Parathyroid adenoma (tissue), 2 donors: ENCODE measurements around the gene DOK6.
"Not testable (repeated sequence)": the region's sequence is repeated elsewhere in the genome, so short reads cannot be mapped to it uniquely, and the experiment has no call there.

Experiments used
- H2AFZ ChIP-seq: fragments of 300-600 bp; sonication (generic); one replicate; pipeline ENCODE4 v1.7.0; 2017; ENCODE audit warnings: antibody characterized with exemption, mild to moderate bottlenecking
- H3K27ac ChIP-seq: fragments of 300-600 bp; sonication (generic); one replicate; pipeline ENCODE4 v1.7.0; 2017
- H3K27me3 ChIP-seq: fragments of 300-600 bp; sonication (generic); one replicate; pipeline ENCODE4 v1.7.0; 2017; ENCODE audit warnings: low read length; ENCODE audit not compliant: control insufficient read depth, insufficient read depth
- H3K36me3 ChIP-seq: fragments of 300-600 bp; sonication (generic); one replicate; pipeline ENCODE4 v1.7.0; 2017; ENCODE audit warnings: low read length; ENCODE audit not compliant: control insufficient read depth, insufficient read depth
- H3K4me1 ChIP-seq: fragments of 300-600 bp; sonication (generic); one replicate; pipeline ENCODE4 v1.7.0; 2017; ENCODE audit warnings: control low read depth
- H3K4me2 ChIP-seq: fragments of 300-600 bp; sonication (generic); one replicate; pipeline ENCODE4 v1.7.0; 2017; ENCODE audit warnings: low read length
- H3K4me3 ChIP-seq: fragments of 300-600 bp; sonication (generic); one replicate; pipeline ENCODE4 v1.7.0; 2017; ENCODE audit warnings: low read depth, low read length
- H3K79me2 ChIP-seq: fragments of 300-600 bp; sonication (generic); one replicate; pipeline ENCODE4 v1.7.0; 2017; ENCODE audit warnings: control low read depth
- H3K9ac ChIP-seq: fragments of 300-600 bp; sonication (generic); one replicate; pipeline ENCODE4 v1.7.0; 2017; ENCODE audit warnings: mild to moderate bottlenecking
- H3K9me3 ChIP-seq: fragments of 300-600 bp; sonication (generic); one replicate; pipeline ENCODE4 v1.7.0; 2017; ENCODE audit warnings: low read length; ENCODE audit not compliant: control insufficient read depth
- CTCF ChIP-seq: fragments of 300-600 bp; sonication (generic); IDR thresholded peaks from one replicate; pipeline ENCODE4 v1.7.0; 2017; ENCODE audit warnings: antibody characterized with exemption, mild to moderate bottlenecking
- donor health status: primary hyperparathyroidism.

The DOK6 gene

GRCh38 chr18:69814861-69815385 lies 414.2 kb downstream of the DOK6 start:
- Histone ChIP-seq H3K27me3 (no peaks in the 10 kb centered on the region), H3K4me2 (no peak overlapping the region), H3K9ac (no peak overlapping the region), H3K9me3 (no peaks in the 10 kb centered on the region), H3K27ac (no peak overlapping the region), H3K36me3 (no peaks in the 10 kb centered on the region), H2AFZ (no peak overlapping the region), H3K4me1 (no peaks in the 10 kb centered on the region), H3K79me2 (no peaks in the 10 kb centered on the region), H3K4me3 (no peak overlapping the region)
- no peak for TF ChIP-seq CTCF

GRCh38 chr18:69817335-69817940 lies 416.8 kb downstream of the DOK6 start:
- TF ChIP-seq CTCF, result no peak
- Histone ChIP-seq H3K9me3 (no peaks in the 10 kb centered on the region), H3K4me2 (no peak overlapping the region), H3K79me2 (no peaks in the 10 kb centered on the region), H3K9ac (no peak overlapping the region), H3K27me3 (no peaks in the 10 kb centered on the region), H2AFZ (no peak overlapping the region), H3K4me1 (no peaks in the 10 kb centered on the region), H3K36me3 (no peaks in the 10 kb centered on the region), H3K4me3 (no peak overlapping the region), H3K27ac (no peak overlapping the region)

- TF ChIP-seq CTCF, result no peak
- H3K4me1 ChIP-seq, result no peaks in the 10 kb centered on the region
These were observed 418.8 kb downstream of the DOK6 start for GRCh38 chr18:69819460-69819859.

GRCh38 chr18:69820538-69820937 lies 419.9 kb downstream of the DOK6 start:
- Histone ChIP-seq H3K4me1 (no peaks in the 10 kb centered on the region), H3K27ac (no peak overlapping the region), H2AFZ (no peak overlapping the region), H3K9me3 (no peaks in the 10 kb centered on the region), H3K36me3 (no peaks in the 10 kb centered on the region), H3K4me3 (no peak overlapping the region), H3K27me3 (no peaks in the 10 kb centered on the region), H3K79me2 (no peaks in the 10 kb centered on the region), H3K4me2 (no peak overlapping the region), H3K9ac (no peak overlapping the region)
- TF ChIP-seq CTCF, result no peak

More at GRCh38 chr18:69819460-69819859, 418.8 kb downstream of the DOK6 start:
- no peaks in the 10 kb centered on the region for H3K79me2 ChIP-seq
- no peak overlapping the region for H3K9ac ChIP-seq
- no peak overlapping the region for H3K4me2 ChIP-seq
- H3K9me3 ChIP-seq, result no peaks in the 10 kb centered on the region
- no peak overlapping the region for H2AFZ ChIP-seq
- no peaks in the 10 kb centered on the region for H3K27me3 ChIP-seq
- H3K27ac ChIP-seq, result no peak overlapping the region
- H3K36me3 ChIP-seq, result no peaks in the 10 kb centered on the region
- no peak overlapping the region for H3K4me3 ChIP-seq

- Histone ChIP-seq H3K9ac (no peak overlapping the region), H3K27ac (no peak overlapping the region), H2AFZ (no peak overlapping the region), H3K4me3 (no peak overlapping the region), H3K4me1 (no peaks in the 10 kb centered on the region), H3K79me2 (no peaks in the 10 kb centered on the region), H3K9me3 (no peaks in the 10 kb centered on the region), H3K36me3 (no peaks in the 10 kb centered on the region), H3K4me2 (no peak overlapping the region), H3K27me3 (no peaks in the 10 kb centered on the region)
- no peak for TF ChIP-seq CTCF
These were observed 429.5 kb downstream of the DOK6 start for GRCh38 chr18:69830189-69830588.

- not testable (repeated sequence) for H3K27ac ChIP-seq, H3K4me2 ChIP-seq, H3K4me1 ChIP-seq, H3K27me3 ChIP-seq, H3K4me3 ChIP-seq, H3K9ac ChIP-seq, H3K36me3 ChIP-seq, H2AFZ ChIP-seq, H3K9me3 ChIP-seq, H3K79me2 ChIP-seq
These were observed 434.3 kb downstream of the DOK6 start for GRCh38 chr18:69834980-69835379.
